Measurements from ENCODE around the gene CES2. TPM values are rescaled to one million over a fixed set of nuclear protein-coding genes. Genes with fewer than 3 reads are reported as not detected.

The CES2 gene
- total RNA-seq, 1 donor from 2014 or later = 35.8 TPM

DNA sequence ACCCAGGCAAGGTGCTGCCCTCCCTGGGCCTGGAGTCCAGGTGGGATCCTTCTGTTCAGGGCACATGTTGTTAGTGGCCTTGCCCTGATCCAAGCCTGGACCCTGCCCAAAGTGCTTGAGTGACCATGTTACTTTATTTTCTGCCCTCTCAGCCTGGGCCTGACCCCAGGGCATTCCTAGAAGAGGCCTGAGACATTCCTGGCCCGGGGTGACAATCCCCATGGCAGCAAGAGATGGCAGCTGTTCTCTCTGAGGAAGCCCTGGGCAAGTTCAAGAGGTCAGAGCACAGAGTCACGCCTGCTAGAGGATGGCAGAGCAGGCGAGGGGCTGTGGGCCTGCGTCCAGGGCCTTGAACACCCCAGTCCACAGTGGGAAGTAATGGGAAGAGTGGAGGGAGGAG is 21.6 kb upstream of the CES2 start:
- Histone ChIP-seq H3K9me3 (no peaks in the 10 kb centered on the region), H3K27ac (no peak overlapping the region), H3K27me3 (no peaks in the 10 kb centered on the region), H3K4me3 (no peak overlapping the region), H3K4me1 (no peaks in the 10 kb centered on the region), H3K36me3 (no peaks in the 10 kb centered on the region)
- intact Hi-C loops (cut with DNase I) = no loop called here
- DNase-seq (no peak), ATAC-seq (no peak)
- TF ChIP-seq, protein P1, sequence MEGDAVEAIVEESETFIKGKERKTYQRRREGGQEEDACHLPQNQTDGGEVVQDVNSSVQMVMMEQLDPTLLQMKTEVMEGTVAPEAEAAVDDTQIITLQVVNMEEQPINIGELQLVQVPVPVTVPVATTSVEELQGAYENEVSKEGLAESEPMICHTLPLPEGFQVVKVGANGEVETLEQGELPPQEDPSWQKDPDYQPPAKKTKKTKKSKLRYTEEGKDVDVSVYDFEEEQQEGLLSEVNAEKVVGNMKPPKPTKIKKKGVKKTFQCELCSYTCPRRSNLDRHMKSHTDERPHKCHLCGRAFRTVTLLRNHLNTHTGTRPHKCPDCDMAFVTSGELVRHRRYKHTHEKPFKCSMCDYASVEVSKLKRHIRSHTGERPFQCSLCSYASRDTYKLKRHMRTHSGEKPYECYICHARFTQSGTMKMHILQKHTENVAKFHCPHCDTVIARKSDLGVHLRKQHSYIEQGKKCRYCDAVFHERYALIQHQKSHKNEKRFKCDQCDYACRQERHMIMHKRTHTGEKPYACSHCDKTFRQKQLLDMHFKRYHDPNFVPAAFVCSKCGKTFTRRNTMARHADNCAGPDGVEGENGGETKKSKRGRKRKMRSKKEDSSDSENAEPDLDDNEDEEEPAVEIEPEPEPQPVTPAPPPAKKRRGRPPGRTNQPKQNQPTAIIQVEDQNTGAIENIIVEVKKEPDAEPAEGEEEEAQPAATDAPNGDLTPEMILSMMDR (IDR thresholded peaks at IDR 0.05) = no peak

DNA sequence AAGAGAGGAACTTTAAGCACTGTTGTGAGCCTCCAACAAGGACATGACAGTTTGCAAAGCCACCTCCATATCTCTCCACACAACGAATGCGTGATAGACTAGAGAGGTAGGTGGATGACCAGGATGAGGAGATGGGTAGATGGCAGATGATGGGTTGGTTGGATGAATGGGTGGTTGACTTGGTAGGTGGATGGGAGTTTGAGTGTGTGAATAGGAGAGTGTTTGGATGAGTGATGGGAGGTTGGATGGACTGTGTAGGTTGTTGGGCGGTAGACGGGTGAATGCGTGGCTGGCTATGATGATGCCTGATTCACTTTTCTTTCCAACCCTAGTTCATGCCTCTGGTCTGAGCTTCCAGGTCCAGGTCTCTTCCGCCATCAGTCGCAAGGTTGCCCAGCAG is 20.8 kb upstream of the CES2 start:
- no peak for DNase-seq
- TF ChIP-seq, protein P1 (IDR thresholded peaks at IDR 0.05) = no peak
- Histone ChIP-seq H3K4me3 (no peak overlapping the region), H3K9me3 (no peaks in the 10 kb centered on the region), H3K4me1 (no peaks in the 10 kb centered on the region), H3K27me3 (no peaks in the 10 kb centered on the region), H3K36me3 (no peaks in the 10 kb centered on the region), H3K27ac (no peak overlapping the region)
- no peak for ATAC-seq
- intact Hi-C loops (cut with DNase I) = no loop called here

DNA sequence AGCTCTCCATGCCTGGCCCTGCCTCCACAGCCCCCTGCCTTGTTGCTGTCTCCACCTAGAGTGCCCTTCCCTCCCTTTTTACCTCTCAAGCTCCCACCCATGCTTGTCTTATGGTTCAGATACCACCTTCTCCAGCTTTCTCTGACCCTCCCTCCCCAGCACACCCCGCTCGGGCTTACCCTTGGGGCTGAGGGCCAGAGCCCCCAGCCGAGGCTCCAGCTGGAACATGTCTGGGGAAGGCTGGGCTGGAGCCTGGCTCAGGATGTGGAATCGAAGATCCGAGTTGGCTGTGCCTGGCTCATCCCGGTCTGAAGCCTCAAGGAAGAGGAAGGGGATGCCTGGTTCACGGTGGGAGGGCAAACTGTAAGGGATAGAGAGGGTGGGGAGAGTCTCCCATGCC is 20.3 kb upstream of the CES2 start:
- H3K4me3 ChIP-seq = no peak overlapping the region
- intact Hi-C loops (cut with DNase I) = no loop called here
- H3K9me3 ChIP-seq = no peaks in the 10 kb centered on the region
- H3K27ac ChIP-seq = no peak overlapping the region
- ATAC-seq (no peak), DNase-seq (no peak)
- H3K27me3 ChIP-seq = no peaks in the 10 kb centered on the region
- TF ChIP-seq, protein P1 (IDR thresholded peaks at IDR 0.05) = no peak
- H3K4me1 ChIP-seq = no peaks in the 10 kb centered on the region
- no peaks in the 10 kb centered on the region for H3K36me3 ChIP-seq

GRCh38 chr16:66916518-66916917 is 18.8 kb upstream of the CES2 start:
- no peaks in the 10 kb centered on the region for H3K9me3 ChIP-seq
- DNase-seq (no peak), ATAC-seq (no peak)
- TF ChIP-seq, protein P1 (IDR thresholded peaks at IDR 0.05) = no peak
- H3K27ac ChIP-seq = no peak overlapping the region
- no peaks in the 10 kb centered on the region for H3K36me3 ChIP-seq
- intact Hi-C loops (cut with DNase I) = no loop called here
- H3K4me3 ChIP-seq = no peak overlapping the region
- H3K27me3 ChIP-seq = no peaks in the 10 kb centered on the region
- H3K4me1 ChIP-seq = no peaks in the 10 kb centered on the region

- Histone ChIP-seq H3K9me3 (no peaks in the 10 kb centered on the region), H3K36me3 (no peaks in the 10 kb centered on the region), H3K4me1 (no peaks in the 10 kb centered on the region), H3K27me3 (no peaks in the 10 kb centered on the region), H3K27ac (no peak overlapping the region), H3K4me3 (no peak overlapping the region)
- TF ChIP-seq, protein P1 (IDR thresholded peaks at IDR 0.05) = no peak
- ATAC-seq = no peak
- no peak for DNase-seq
- intact Hi-C loops (cut with DNase I) = no loop called here
Observed at GRCh38 chr16:66917741-66918140, 17.6 kb upstream of the CES2 start.

DNA sequence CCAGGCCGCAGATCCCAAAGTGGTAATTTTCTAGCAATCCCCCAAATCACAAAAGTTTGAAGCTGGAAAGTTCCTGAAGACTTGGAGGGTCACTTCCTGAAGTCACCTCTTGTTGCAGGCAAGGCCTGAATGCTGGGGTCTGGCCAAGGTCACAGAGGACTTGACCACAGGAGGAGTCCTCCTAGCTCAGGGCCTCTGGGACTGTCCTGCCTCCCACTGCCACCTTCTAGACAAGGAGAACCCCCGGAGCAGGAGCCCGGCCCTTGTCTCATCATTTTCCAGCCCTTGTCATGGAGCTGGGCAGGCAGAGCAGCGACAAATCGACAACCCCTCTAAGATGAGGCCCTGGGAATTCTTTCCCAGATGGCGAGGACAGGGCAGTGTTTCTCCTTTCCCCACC is 17.0 kb upstream of the CES2 start:
- no peaks in the 10 kb centered on the region for H3K9me3 ChIP-seq
- no peaks in the 10 kb centered on the region for H3K36me3 ChIP-seq
- TF ChIP-seq, protein P1 (IDR thresholded peaks at IDR 0.05) = no peak
- no peaks in the 10 kb centered on the region for H3K27me3 ChIP-seq
- ATAC-seq (no peak), DNase-seq (no peak)
- no peak overlapping the region for H3K27ac ChIP-seq
- no peak overlapping the region for H3K4me3 ChIP-seq
- no peaks in the 10 kb centered on the region for H3K4me1 ChIP-seq
- intact Hi-C loops (cut with DNase I) = no loop called here
